Activated CD8-positive, alpha-beta T cell treated with anti-CD3 and anti-CD28 coated beads for 36 hours (primary cell): ENCODE measurements around the gene TMEM218. TPM values are rescaled to one million over a fixed set of nuclear protein-coding genes. Genes with fewer than 3 reads are reported as not detected.

ENCODE experiments used
- ATAC-seq: fragments of 200-7000 bp; cut with Tn5 transposase; one replicate; pipeline ENCODE4 v1.10.0; 2021; ENCODE audit warnings: mild to moderate bottlenecking, moderate library complexity
- CTCF ChIA-PET: fragments of 350-600 bp; sonication (Branson Sonifier 250); formaldehyde crosslinking; loops from one replicate; lab custom pipeline; 2021; ENCODE audit warnings: antibody characterized with exemption; lab: Charles Lee
- POLR2A ChIA-PET: fragments of 350-600 bp; sonication (Branson Sonifier 250); formaldehyde crosslinking; loops from one replicate; lab custom pipeline; 2021; ENCODE audit warnings: antibody characterized with exemption; lab: Charles Lee
- DNase-seq: peaks from one replicate; pipeline ENCODE4 v3.0.0-alpha.2; 2020
- H3K27ac Mint-ChIP-seq: one replicate; pipeline ENCODE4 v1.8.0; 2021; ENCODE audit warnings: mild to moderate bottlenecking, mixed read lengths
- H3K27me3 Mint-ChIP-seq: one replicate; pipeline ENCODE4 v1.8.0; 2021; ENCODE audit warnings: mixed read lengths
- H3K36me3 Mint-ChIP-seq: one replicate; pipeline ENCODE4 v1.8.0; 2021; ENCODE audit warnings: low read depth, mixed read lengths
- H3K4me1 Mint-ChIP-seq: one replicate; pipeline ENCODE4 v1.8.0; 2021; ENCODE audit warnings: low read depth, mixed read lengths
- H3K4me3 Mint-ChIP-seq: one replicate; pipeline ENCODE4 v1.8.0; 2021; ENCODE audit warnings: mild to moderate bottlenecking, moderate library complexity, mixed read lengths
- H3K9me3 Mint-ChIP-seq: one replicate; pipeline ENCODE4 v1.8.0; 2021; ENCODE audit warnings: mixed read lengths
- intact Hi-C: fragments of 100-400 bp; cut with micrococcal nuclease; formaldehyde crosslinking; loops from one replicate; pipeline ENCODE4 v1.10.0; 2022
- total RNA-seq, 2 experiments: library from RNA; stranded (reverse); gene quantifications; one replicate each; pipeline ENCODE4 v1.2.3, GENCODE V29; 2021
- TF ChIP-seq, protein P1 (sequence below): fragments of 200-600 bp; IDR thresholded peaks from one replicate; pipeline ENCODE4 v1.8.0; 2022; ENCODE audit warnings: antibody characterized with exemption, mild to moderate bottlenecking

TMEM218 gene
- total RNA-seq, 2 experiments from 2014 or later: 12.7 to 13.3 TPM

DNA sequence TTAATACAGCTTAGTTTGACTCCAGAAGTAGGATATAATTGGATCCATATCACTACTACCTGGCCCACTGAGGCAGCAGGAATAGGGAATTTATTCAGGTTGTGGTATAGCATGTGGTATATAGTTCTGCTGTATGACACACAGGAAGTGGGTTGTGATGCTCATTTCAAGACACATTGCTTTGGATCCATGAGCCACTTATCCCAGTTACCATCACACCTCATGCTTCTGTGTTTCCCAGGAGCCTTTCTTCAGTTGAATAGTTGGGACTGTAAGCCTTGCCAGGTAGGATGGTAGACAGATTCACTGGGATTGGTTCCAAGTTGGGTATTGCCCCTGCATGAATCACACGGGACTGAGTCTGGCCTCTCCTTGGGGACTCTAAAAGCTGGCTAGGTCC lies 58.3 kb downstream of the TMEM218 start:
- ChIA-PET CTCF (interaction anchor here (0.7 kb wide), 1 partner anchor 89 kb away, joined by 3 read pairs; no protein-coding TSS in a partner anchor), POLR2A (no interaction called here)
- H3K9me3 Mint-ChIP-seq: no peaks in the 10 kb centered on the region

DNA sequence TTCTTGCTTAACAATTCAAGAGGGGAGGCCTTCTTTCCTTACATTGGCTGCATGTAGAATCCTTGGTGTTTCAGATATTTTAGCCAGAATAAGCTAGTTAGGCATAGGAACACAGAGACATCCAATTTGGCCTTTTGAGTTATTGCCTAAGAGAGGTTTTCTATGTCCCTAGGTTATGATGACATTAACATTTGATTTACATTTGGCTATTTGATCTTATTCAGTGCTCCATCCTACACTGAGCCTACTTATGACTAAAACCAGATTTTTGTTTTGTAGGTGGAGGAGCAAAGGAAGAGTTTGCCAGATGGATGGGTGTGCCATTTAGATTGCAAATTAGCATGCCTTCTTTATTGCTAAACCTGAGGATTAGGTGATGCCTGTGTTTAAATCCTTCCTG lies 59.4 kb downstream of the TMEM218 start:
- Mint-ChIP-seq H3K4me1 (peaks cover 3% of the 10 kb centered on the region), H3K27ac (no peak overlapping the region), H3K4me3 (no peak overlapping the region), H3K27me3 (peaks cover 1% of the 10 kb centered on the region), H3K9me3 (no peaks in the 10 kb centered on the region), H3K36me3 (no peaks in the 10 kb centered on the region)
- TF ChIP-seq, protein P1, sequence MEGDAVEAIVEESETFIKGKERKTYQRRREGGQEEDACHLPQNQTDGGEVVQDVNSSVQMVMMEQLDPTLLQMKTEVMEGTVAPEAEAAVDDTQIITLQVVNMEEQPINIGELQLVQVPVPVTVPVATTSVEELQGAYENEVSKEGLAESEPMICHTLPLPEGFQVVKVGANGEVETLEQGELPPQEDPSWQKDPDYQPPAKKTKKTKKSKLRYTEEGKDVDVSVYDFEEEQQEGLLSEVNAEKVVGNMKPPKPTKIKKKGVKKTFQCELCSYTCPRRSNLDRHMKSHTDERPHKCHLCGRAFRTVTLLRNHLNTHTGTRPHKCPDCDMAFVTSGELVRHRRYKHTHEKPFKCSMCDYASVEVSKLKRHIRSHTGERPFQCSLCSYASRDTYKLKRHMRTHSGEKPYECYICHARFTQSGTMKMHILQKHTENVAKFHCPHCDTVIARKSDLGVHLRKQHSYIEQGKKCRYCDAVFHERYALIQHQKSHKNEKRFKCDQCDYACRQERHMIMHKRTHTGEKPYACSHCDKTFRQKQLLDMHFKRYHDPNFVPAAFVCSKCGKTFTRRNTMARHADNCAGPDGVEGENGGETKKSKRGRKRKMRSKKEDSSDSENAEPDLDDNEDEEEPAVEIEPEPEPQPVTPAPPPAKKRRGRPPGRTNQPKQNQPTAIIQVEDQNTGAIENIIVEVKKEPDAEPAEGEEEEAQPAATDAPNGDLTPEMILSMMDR: no peak
- DNase-seq (no peak), ATAC-seq (no peak)
- POLR2A ChIA-PET: interaction anchor here (0.8 kb wide), 1 partner anchor 59 kb away, joined by 3 read pairs; the partner anchor contains the start of gene TMEM218
- CTCF ChIA-PET: interaction anchor here (0.6 kb wide), 1 partner anchor 294 kb away, joined by 3 read pairs; no protein-coding TSS in a partner anchor
- intact Hi-C loops: no loop called here

More for the DNA sequence above, 58.3 kb downstream of the TMEM218 start:
- peaks cover 1% of the 10 kb centered on the region for H3K27me3 Mint-ChIP-seq
- TF ChIP-seq, protein P1: no peak
- H3K27ac Mint-ChIP-seq: no peak overlapping the region
- peaks cover 3% of the 10 kb centered on the region for H3K4me1 Mint-ChIP-seq
- ATAC-seq: no peak
- intact Hi-C loops: no loop called here
- no peak overlapping the region for H3K4me3 Mint-ChIP-seq
- no peak for DNase-seq
- H3K36me3 Mint-ChIP-seq: no peaks in the 10 kb centered on the region

DNA sequence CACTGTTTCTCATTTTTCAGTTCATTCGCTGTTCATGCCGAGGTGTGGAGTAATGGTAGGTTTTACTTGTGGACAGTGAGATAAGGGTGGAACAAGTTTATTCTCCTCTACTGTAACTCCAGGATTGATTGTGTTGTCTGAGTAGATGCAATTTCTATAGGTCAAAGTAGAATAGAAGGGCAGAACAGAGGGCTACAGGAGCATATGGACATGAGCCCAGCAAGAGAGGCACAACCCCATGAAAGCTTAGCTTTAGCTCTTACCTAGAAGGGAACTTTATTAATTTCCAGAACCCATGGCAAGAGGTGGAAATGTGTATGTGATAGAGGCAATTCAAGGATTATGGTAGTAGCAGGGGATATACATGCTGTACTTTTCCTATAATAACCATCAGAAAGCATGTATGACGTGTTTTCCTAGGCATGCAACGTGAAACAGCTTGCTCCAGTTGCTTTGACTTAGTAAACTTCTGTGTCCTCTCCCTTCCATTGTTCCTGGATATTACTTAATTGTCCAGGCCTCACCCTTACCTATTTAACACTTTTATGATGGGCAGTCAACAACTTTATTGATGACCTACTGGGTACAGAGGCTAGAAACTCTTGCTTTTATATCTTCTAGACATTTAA lies 62.1 kb downstream of the TMEM218 start:
- intact Hi-C loops: no loop called here
- no peak for ATAC-seq
- ChIA-PET POLR2A (no interaction called here), CTCF (no interaction called here)
- Mint-ChIP-seq H3K9me3 (peaks cover 2% of the 10 kb centered on the region), H3K27ac (no peak overlapping the region), H3K4me3 (no peak overlapping the region), H3K27me3 (peaks cover 1% of the 10 kb centered on the region), H3K4me1 (peaks cover 3% of the 10 kb centered on the region), H3K36me3 (peaks cover 5% of the 10 kb centered on the region)
- no peak for DNase-seq
- TF ChIP-seq, protein P1: no peak

Other genes with a start within 250 kb of the TMEM218 start
- 10 to 100 TPM; 17.6 to 18.4 TPM for gene ROBO3, start 246.2 kb downstream of the TMEM218 start, total RNA-seq
- gene ROBO4, start 213.8 kb downstream of the TMEM218 start, total RNA-seq: not detected
- not detected for gene HEPN1, start 192.4 kb downstream of the TMEM218 start, total RNA-seq
- under 1 TPM in 1 of 2 experiments, not detected in 1; 0.11 TPM for gene HEPACAM, start 175.6 kb downstream of the TMEM218 start, total RNA-seq
- 1 to 10 TPM; 4.2 to 4.8 TPM for gene CCDC15, start 157.4 kb downstream of the TMEM218 start, total RNA-seq
- under 1 TPM; 0.70 to 0.74 TPM for gene SLC37A2, start 48.3 kb downstream of the TMEM218 start, total RNA-seq
- not detected for gene PKNOX2, start 53.1 kb upstream of the TMEM218 start, total RNA-seq